CD4-positive, alpha-beta T cell (primary cell): ENCODE measurements around the gene HTD2. TPM values are rescaled to one million over a fixed set of nuclear protein-coding genes. Genes with fewer than 3 reads are reported as not detected.
A peak's percentile ranks its signal among the peaks of the same experiment; 100 is the strongest.

Experiments used
- ATAC-seq: fragments of 200-7000 bp; cut with Tn5 transposase; one replicate; pipeline ENCODE4 v1.10.0; 2022; ENCODE audit warnings: mild to moderate bottlenecking; ENCODE audit not compliant: poor library complexity
- CTCF ChIA-PET: fragments of 350-600 bp; sonication (Branson Sonifier 250); formaldehyde crosslinking; loops from one replicate; lab custom pipeline; 2021; ENCODE audit warnings: antibody characterized with exemption, inconsistent platforms; lab: Charles Lee
- POLR2A ChIA-PET: fragments of 350-600 bp; sonication (Branson Sonifier 250); formaldehyde crosslinking; loops from one replicate; lab custom pipeline; 2021; ENCODE audit warnings: antibody characterized with exemption, inconsistent platforms; lab: Charles Lee
- DNase-seq, 14 experiments: peaks; one replicate each; pipeline ENCODE4 v3.0.0-alpha.2; 2013 to 2020; ENCODE audit warnings: mixed read lengths in 2 of 14
- H3K27ac ChIP-seq, 2 donors: one replicate each; pipeline versions ENCODE4 v1.5.1 to v1.7.0; 2013; ENCODE audit warnings: low read length in 2 of 2, low read depth in 1 of 2, mild to moderate bottlenecking in 1 of 2
- H3K27me3 ChIP-seq, 2 experiments: 1 replicate in 1 of 2; 2 replicates in 1 of 2; pipeline versions ENCODE4 v1.6.1 to v1.7.0; 2013; ENCODE audit warnings: low read length in 2 of 2, control low read depth in 1 of 2, mild to moderate bottlenecking in 1 of 2, moderate library complexity in 1 of 2; ENCODE audit not compliant: insufficient read depth in 2 of 2, control insufficient read depth in 1 of 2
- H3K36me3 ChIP-seq: one replicate; pipeline ENCODE4 v1.6.1; 2013; ENCODE audit warnings: low read length, control low read depth; ENCODE audit not compliant: insufficient read depth
- H3K4me1 ChIP-seq: one replicate; pipeline ENCODE4 v1.6.1; 2013; ENCODE audit warnings: low read length, control low read depth; ENCODE audit not compliant: insufficient read depth
- H3K4me3 ChIP-seq: one replicate; pipeline ENCODE4 v1.5.1; 2013; ENCODE audit warnings: mild to moderate bottlenecking, low read length, moderate library complexity
- H3K9me3 ChIP-seq, 2 experiments: 1 replicate in 1 of 2; 2 replicates in 1 of 2; pipeline versions ENCODE4 v1.6.1 to v1.7.0; 2013; ENCODE audit warnings: low read length in 2 of 2, mild to moderate bottlenecking in 2 of 2, control low read depth in 1 of 2, moderate library complexity in 1 of 2; ENCODE audit not compliant: control insufficient read depth in 1 of 2, insufficient read depth in 1 of 2
- H3K27ac Mint-ChIP-seq: one replicate; pipeline ENCODE4 v1.8.0; 2020; ENCODE audit warnings: mixed read lengths
- H3K27me3 Mint-ChIP-seq: one replicate; pipeline ENCODE4 v1.8.0; 2021; ENCODE audit warnings: mixed read lengths
- H3K36me3 Mint-ChIP-seq: one replicate; pipeline ENCODE4 v1.8.0; 2021; ENCODE audit warnings: low read depth, mixed read lengths
- H3K4me1 Mint-ChIP-seq: one replicate; pipeline ENCODE4 v1.8.0; 2021; ENCODE audit warnings: low read depth, mixed read lengths
- H3K4me3 Mint-ChIP-seq: one replicate; pipeline ENCODE4 v1.8.0; 2020; ENCODE audit warnings: mild to moderate bottlenecking, mixed read lengths
- H3K9me3 Mint-ChIP-seq: one replicate; pipeline ENCODE4 v1.8.0; 2020; ENCODE audit warnings: mixed read lengths
- intact Hi-C, 2 experiments: fragments of 100-400 bp; cut with DNase I in 1 of 2; cut with micrococcal nuclease in 1 of 2; formaldehyde crosslinking; loops; one replicate each; pipeline versions ENCODE4 v1.15.1 to v1.9.0; 2023 to 2025; cut with DNase I, micrococcal nuclease
- total RNA-seq, 174 experiments: library from RNA in 2 of 174; stranded (reverse) in 2 of 174; gene quantifications; one replicate each; pipeline ENCODE4 v1.2.3 and lab custom pipeline; 2021 to 2026
- TF ChIP-seq, protein P1 (sequence below): fragments of 200-600 bp; IDR thresholded peaks from one replicate; pipeline ENCODE4 v1.8.0; 2022; ENCODE audit warnings: antibody characterized with exemption, mild to moderate bottlenecking

HTD2 gene
- total RNA-seq, 2 experiments from 2014 or later: 7.2 to 7.3 TPM

DNA sequence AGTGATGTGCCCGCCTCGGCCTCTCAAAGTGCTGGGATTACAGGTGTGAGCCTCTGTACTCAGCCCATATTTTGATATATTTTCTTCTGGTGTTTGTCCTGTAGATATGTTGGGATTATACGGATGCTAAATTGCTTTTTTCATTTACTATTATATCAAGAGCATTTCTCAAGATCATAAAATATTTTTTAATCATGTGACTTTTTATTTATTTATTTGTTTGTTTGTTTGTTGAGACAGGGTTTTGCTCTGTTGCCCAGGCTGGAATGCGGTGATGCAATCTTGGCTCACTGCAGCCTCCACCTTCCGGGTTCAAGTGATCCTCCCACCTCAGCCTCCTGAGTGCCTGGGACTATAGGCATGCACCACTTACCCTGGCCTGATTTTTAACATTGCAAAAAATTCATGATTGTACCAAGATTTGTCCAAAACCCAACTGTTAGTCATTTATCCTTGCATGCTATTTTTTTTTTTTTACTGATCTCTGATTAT is 23.6 kb downstream of the HTD2 start:
- Histone ChIP-seq H3K27me3 (no peaks in the 10 kb centered on the region), H3K4me1 (peaks cover 26% of the 10 kb centered on the region), H3K9me3 (no peaks in the 10 kb centered on the region), H3K4me3 (no peak overlapping the region), H3K27ac (no peak overlapping the region), H3K36me3 (no peaks in the 10 kb centered on the region)
- H3K27ac Mint-ChIP-seq: no peak overlapping the region
- H3K27me3 Mint-ChIP-seq: no peaks in the 10 kb centered on the region
- intact Hi-C loops: loop anchor here in 1 of 2 experiments (5.0 kb wide), 1 partner anchor 102 kb away; the partner anchor contains the start of gene PDHB
- ChIA-PET CTCF (interaction anchor here (1.4 to 1.6 kb wide), 2 partner anchors 24 to 162 kb away, joined by 3 to 5 read pairs; partner anchors contain the start of genes HTD2, KCTD6 and RPP14), POLR2A (no interaction called here)
- H3K9me3 Mint-ChIP-seq: no peaks in the 10 kb centered on the region
- H3K36me3 Mint-ChIP-seq: peaks cover 6% of the 10 kb centered on the region
- ATAC-seq (no peak), DNase-seq (no peak)
- TF ChIP-seq, protein P1, sequence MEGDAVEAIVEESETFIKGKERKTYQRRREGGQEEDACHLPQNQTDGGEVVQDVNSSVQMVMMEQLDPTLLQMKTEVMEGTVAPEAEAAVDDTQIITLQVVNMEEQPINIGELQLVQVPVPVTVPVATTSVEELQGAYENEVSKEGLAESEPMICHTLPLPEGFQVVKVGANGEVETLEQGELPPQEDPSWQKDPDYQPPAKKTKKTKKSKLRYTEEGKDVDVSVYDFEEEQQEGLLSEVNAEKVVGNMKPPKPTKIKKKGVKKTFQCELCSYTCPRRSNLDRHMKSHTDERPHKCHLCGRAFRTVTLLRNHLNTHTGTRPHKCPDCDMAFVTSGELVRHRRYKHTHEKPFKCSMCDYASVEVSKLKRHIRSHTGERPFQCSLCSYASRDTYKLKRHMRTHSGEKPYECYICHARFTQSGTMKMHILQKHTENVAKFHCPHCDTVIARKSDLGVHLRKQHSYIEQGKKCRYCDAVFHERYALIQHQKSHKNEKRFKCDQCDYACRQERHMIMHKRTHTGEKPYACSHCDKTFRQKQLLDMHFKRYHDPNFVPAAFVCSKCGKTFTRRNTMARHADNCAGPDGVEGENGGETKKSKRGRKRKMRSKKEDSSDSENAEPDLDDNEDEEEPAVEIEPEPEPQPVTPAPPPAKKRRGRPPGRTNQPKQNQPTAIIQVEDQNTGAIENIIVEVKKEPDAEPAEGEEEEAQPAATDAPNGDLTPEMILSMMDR: no peak
- peaks cover 26% of the 10 kb centered on the region for H3K4me1 Mint-ChIP-seq
- no peak overlapping the region for H3K4me3 Mint-ChIP-seq

DNA sequence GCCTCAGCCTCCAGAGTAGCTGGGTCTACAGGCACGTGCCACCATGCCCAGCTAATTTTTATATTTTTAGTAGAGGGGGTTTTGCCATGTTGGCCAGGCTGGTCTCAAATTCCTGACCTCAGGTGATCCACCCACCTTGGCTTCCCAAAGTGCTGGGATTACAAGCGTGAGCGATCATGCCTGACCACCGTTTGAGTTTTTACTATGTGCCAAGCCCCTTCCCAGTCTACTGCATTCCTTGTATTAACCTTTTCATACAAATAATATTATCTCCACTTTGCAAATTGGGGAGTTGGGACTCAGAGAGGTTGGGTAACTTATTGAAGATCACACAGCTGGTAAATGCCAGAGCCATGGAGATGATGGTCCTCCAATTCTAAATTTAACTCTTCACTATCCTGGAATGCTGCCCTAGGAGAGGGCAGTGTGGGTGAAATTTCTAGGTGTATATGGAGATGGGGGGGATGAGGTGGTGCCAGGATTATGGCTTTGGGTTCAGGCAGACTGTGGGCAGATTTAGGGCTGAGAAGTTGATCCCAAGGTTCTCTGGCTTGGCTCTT is 25.4 kb downstream of the HTD2 start:
- Histone ChIP-seq H3K27ac (no peak overlapping the region), H3K9me3 (no peaks in the 10 kb centered on the region), H3K27me3 (no peaks in the 10 kb centered on the region), H3K4me3 (no peak overlapping the region), H3K36me3 (no peaks in the 10 kb centered on the region), H3K4me1 (peaks cover 23% of the 10 kb centered on the region)
- Mint-ChIP-seq H3K4me3 (peak overlapping the region; percentile 82), H3K36me3 (peaks cover 6% of the 10 kb centered on the region), H3K9me3 (no peaks in the 10 kb centered on the region), H3K4me1 (peaks cover 39% of the 10 kb centered on the region), H3K27ac (peak overlapping the region; percentile 44), H3K27me3 (no peaks in the 10 kb centered on the region)
- no peak for DNase-seq
- CTCF ChIA-PET: interaction anchor here (3.7 to 5.9 kb wide), 2 partner anchors 25 to 160 kb away, joined by 24 to 37 read pairs; partner anchors contain the start of genes HTD2, KCTD6 and RPP14
- TF ChIP-seq, protein P1: no peak
- intact Hi-C loops: loop anchor here (1.0 to 5.0 kb wide), 6 partner anchors 20 to 161 kb away; partner anchors contain the start of genes HTD2 (in 2 of the 2), PDHB (in 2 of the 2), RPP14 (in 2 of the 2) and KCTD6 (in 1 of the 2)
- ATAC-seq: no peak
- POLR2A ChIA-PET: interaction anchor here (2.5 to 3.3 kb wide), 3 partner anchors 25 to 161 kb away, joined by 7 to 36 read pairs (median 28); partner anchors contain the start of genes HTD2, KCTD6, PDHB and RPP14

DNA sequence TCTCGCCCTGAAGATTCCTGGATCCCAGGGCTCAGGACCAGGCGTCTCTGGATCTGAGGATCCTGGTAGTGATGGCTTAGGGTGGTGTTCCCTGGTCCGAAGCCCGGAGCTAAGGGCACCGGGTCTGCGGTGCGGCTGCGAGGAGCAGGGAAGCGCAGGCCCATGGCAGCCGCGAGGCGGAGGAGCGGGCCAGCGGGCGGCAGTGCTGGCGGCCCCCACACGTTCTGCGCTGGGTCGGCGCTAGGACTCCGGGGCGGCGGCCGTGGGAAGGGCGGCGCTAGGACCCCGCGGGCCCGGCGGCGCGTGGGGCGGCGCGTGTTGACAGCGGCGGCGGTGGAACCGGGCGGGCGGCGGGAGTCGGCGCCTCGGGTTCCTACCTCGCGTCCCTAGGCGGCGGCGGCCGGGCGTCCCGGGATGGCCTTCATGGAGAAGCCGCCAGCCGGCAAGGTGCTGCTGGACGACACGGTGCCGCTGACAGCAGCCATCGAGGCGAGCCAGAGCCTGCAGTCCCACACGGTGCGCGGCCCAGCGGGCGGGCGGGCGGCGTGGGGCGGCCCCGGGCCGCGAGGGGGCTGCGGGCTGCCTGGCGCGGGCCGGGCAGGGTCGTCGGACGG is 26.4 kb downstream of the HTD2 start, which contains the start of gene PXK:
PXK (plus strand) TSS at position 318 of the 614 bp plus-strand sequence; CDS start at position 415, 97 bp downstream.
- ATAC-seq (peak; percentile 90), DNase-seq (peak; percentile 55 to 88 (median 72))
- ChIA-PET CTCF (interaction anchor here (0.5 to 5.9 kb wide), 4 partner anchors 26 to 159 kb away, joined by 3 to 37 read pairs (median 14); partner anchors contain the start of genes HTD2, KCTD6 and RPP14), POLR2A (interaction anchor here (1.0 to 3.3 kb wide), 4 partner anchors 8 to 160 kb away, joined by 3 to 36 read pairs (median 18); partner anchors contain the start of genes HTD2, KCTD6, PDHB and RPP14)
- H3K4me1 Mint-ChIP-seq: peaks cover 39% of the 10 kb centered on the region
- H3K9me3 Mint-ChIP-seq: no peaks in the 10 kb centered on the region
- intact Hi-C loops: loop anchor here (1.0 to 5.0 kb wide), 5 partner anchors 26 to 160 kb away; partner anchors contain the start of genes HTD2 (in 2 of the 2), PDHB (in 2 of the 2), RPP14 (in 2 of the 2) and KCTD6 (in 1 of the 2)
- Histone ChIP-seq H3K27me3 (no peaks in the 10 kb centered on the region), H3K27ac (no peak within 1 kb of the TSS), H3K4me1 (peaks cover 23% of the 10 kb centered on the region), H3K4me3 (peak within 1 kb of the TSS; percentile 61), H3K36me3 (no peaks in the 10 kb centered on the region), H3K9me3 (no peaks in the 10 kb centered on the region)
- H3K27me3 Mint-ChIP-seq: no peaks in the 10 kb centered on the region
- TF ChIP-seq, protein P1: no peak
- peaks cover 6% of the 10 kb centered on the region for H3K36me3 Mint-ChIP-seq
- H3K27ac Mint-ChIP-seq: peak within 1 kb of the TSS; percentile 73
- H3K4me3 Mint-ChIP-seq: peak within 1 kb of the TSS; percentile 99
